SK-N-SH (cell line): ENCODE data around the gene SAMD14. TPM values are rescaled to one million over a fixed set of nuclear protein-coding genes. Genes with fewer than 3 reads are reported as not detected.
A peak's percentile ranks its signal among the peaks of the same experiment; 100 is the strongest.

Source experiments
- CTCF ChIA-PET: fragments of 300-600, 350-600 bp; formaldehyde crosslinking; extraction: SDS; loops from one replicate; lab custom pipeline; 2021; lab: Yijun Ruan, JAX
- POLR2A ChIA-PET: fragments of 350-600 bp; sonication (Branson Sonifier 250); formaldehyde crosslinking; extraction: SDS; loops from one replicate; lab custom pipeline; 2020; ENCODE audit warnings: antibody characterized with exemption, inconsistent platforms; lab: Yijun Ruan, JAX
- DNase-seq: peaks from one replicate; pipeline ENCODE4 v3.0.0; 2012
- H2AFZ ChIP-seq: fragments of 200-600 bp; sonication (generic); 2 replicates; pipeline ENCODE4 v1.8.1; 2016; ENCODE audit warnings: antibody characterized with exemption, mild to moderate bottlenecking, low read depth
- H3F3A ChIP-seq: fragments of 200-600 bp; sonication (generic); replicated peaks from 2 replicates; pipeline ENCODE3; 2016; ENCODE audit warnings: antibody characterized with exemption, mild to moderate bottlenecking; ENCODE audit not compliant: insufficient read depth
- H3K27ac ChIP-seq, 2 experiments: fragments of 200-500 bp in 1 of 2; fragments of 200-600 bp in 1 of 2; sonication (Bioruptor generic) in 1 of 2; sonication (generic), shearing (Covaris generic) in 1 of 2; 2 replicates each; pipeline versions ENCODE4 v1.5.1 to v1.6.1; 2014 to 2016; ENCODE audit warnings: low read depth in 2 of 2, inconsistent platforms in 1 of 2, low read length in 1 of 2, mild to moderate bottlenecking in 1 of 2, mixed read lengths in 1 of 2
- H3K27me3 ChIP-seq: fragments of 200-600 bp; sonication (generic), shearing (Covaris generic); 2 replicates; pipeline ENCODE4 v1.6.1; 2016; ENCODE audit warnings: mixed run types; ENCODE audit not compliant: insufficient read depth
- H3K36me3 ChIP-seq, 2 experiments: fragments of 200-500 bp in 1 of 2; fragments of 200-600 bp in 1 of 2; sonication (Bioruptor generic) in 1 of 2; sonication (generic) in 1 of 2; replicated peaks in 1 of 2; 2 replicates each; pipeline versions ENCODE3 to v1.5.1; 2014 to 2016; ENCODE audit warnings: low read length in 1 of 2, mild to moderate bottlenecking in 1 of 2; ENCODE audit not compliant: insufficient read depth in 2 of 2, control insufficient read depth in 1 of 2
- H3K4me1 ChIP-seq, 2 experiments: fragments of 200-500 bp in 1 of 2; fragments of 200-600 bp in 1 of 2; sonication (Bioruptor generic) in 1 of 2; sonication (generic), shearing (Covaris generic) in 1 of 2; 2 replicates each; pipeline versions ENCODE4 v1.5.1 to v1.6.1; 2014 to 2016; ENCODE audit warnings: low read depth in 1 of 2, low read length in 1 of 2, mixed run types in 1 of 2; ENCODE audit not compliant: insufficient read depth in 2 of 2, control insufficient read depth in 1 of 2
- H3K4me2 ChIP-seq: fragments of 200-600 bp; sonication (generic), shearing (Covaris generic); 2 replicates; pipeline ENCODE4 v1.6.1; 2017; ENCODE audit warnings: mixed run types
- H3K4me3 ChIP-seq, 2 experiments: fragments of 200-500 bp in 1 of 2; fragments of 200-600 bp in 1 of 2; sonication (Bioruptor generic) in 1 of 2; sonication (generic), shearing (Covaris generic) in 1 of 2; 2 replicates each; pipeline versions ENCODE4 v1.5.1 to v1.8.1; 2014 to 2016; ENCODE audit warnings: low read depth in 2 of 2, inconsistent platforms in 1 of 2, low read length in 1 of 2, mild to moderate bottlenecking in 1 of 2, mixed read lengths in 1 of 2, moderate library complexity in 1 of 2
- H3K79me2 ChIP-seq: fragments of 200-600 bp; sonication (generic); 2 replicates; pipeline ENCODE4 v1.8.1; 2017; ENCODE audit warnings: mild to moderate bottlenecking; ENCODE audit not compliant: insufficient read depth
- H3K9ac ChIP-seq: fragments of 200-600 bp; sonication (generic); 2 replicates; pipeline ENCODE4 v1.6.1; 2017; ENCODE audit warnings: mixed run types
- H3K9me2 ChIP-seq: fragments of 200-600 bp; sonication (generic); 2 replicates; pipeline ENCODE4 v1.6.1; 2017; ENCODE audit warnings: mixed run types
- H3K9me3 ChIP-seq: fragments of 200-600 bp; sonication (generic); 2 replicates; pipeline ENCODE4 v1.6.1; 2017; ENCODE audit warnings: mixed run types, mild to moderate bottlenecking, moderate library complexity
- H4K20me1 ChIP-seq: fragments of 200-600 bp; sonication (generic); 2 replicates; pipeline ENCODE4 v1.6.1; 2017; ENCODE audit warnings: mild to moderate bottlenecking, mixed run types; ENCODE audit not compliant: insufficient read depth
- CHD2 ChIP-seq: fragments of 150-350 bp; IDR thresholded peaks from 2 replicates; pipeline ENCODE4 v1.6.1; 2018; ENCODE audit warnings: low read length; ENCODE audit not compliant: partially characterized antibody
- ELF1 ChIP-seq: IDR thresholded peaks from 2 replicates; pipeline ENCODE4 v1.4.0; 2012
- EP300 ChIP-seq, 2 experiments: IDR thresholded peaks; 2 replicates each; pipeline versions ENCODE4 v1.4.0 to v1.6.1; 2012; ENCODE audit warnings: borderline replicate concordance in 1 of 2, low read depth in 1 of 2, low read length in 1 of 2
- EZH2phosphoT487 ChIP-seq: fragments of 200-600 bp; sonication (generic); IDR thresholded peaks from 2 replicates; pipeline ENCODE4 v1.6.1; 2017; ENCODE audit warnings: low read depth, mixed run types, mild to moderate bottlenecking, antibody characterized with exemption, moderate library complexity, borderline replicate concordance
- FOXM1 ChIP-seq: IDR thresholded peaks from 2 replicates; pipeline ENCODE4 v1.4.0; 2012; ENCODE audit warnings: low read depth, mild to moderate bottlenecking
- GABPA ChIP-seq: IDR thresholded peaks from 2 replicates; pipeline ENCODE4 v1.4.0; 2012; ENCODE audit warnings: low read depth, mild to moderate bottlenecking
- MAX ChIP-seq: IDR thresholded peaks from 2 replicates; pipeline ENCODE4 v1.4.0; 2012; ENCODE audit warnings: low read depth
- PBX3 ChIP-seq: IDR thresholded peaks from 2 replicates; pipeline ENCODE4; 2012
- SIN3A ChIP-seq: IDR thresholded peaks from 2 replicates; pipeline ENCODE4 v1.6.1; 2012; ENCODE audit warnings: low read depth, mild to moderate bottlenecking, low read length, moderate library complexity, borderline replicate concordance
- SMC3 ChIP-seq: IDR thresholded peaks from 2 replicates; pipeline ENCODE4 v1.6.1; 2012; ENCODE audit warnings: low read depth, low read length, improper control_type of control experiment
- TAF1 ChIP-seq: IDR thresholded peaks from 2 replicates; pipeline ENCODE4 v1.6.1; 2012; ENCODE audit warnings: low read depth, mild to moderate bottlenecking, low read length, moderate library complexity, borderline replicate concordance
- TCF12 ChIP-seq: IDR thresholded peaks from 2 replicates; pipeline ENCODE4 v1.4.0; 2012
- USF1 ChIP-seq: IDR thresholded peaks from 2 replicates; pipeline ENCODE4 v1.4.0; 2012; ENCODE audit warnings: low read depth, borderline replicate concordance
- YY1 ChIP-seq: IDR thresholded peaks from 2 replicates; pipeline ENCODE4 v1.4.0; 2012; ENCODE audit warnings: low read depth, mild to moderate bottlenecking
- ZBTB33 ChIP-seq: IDR thresholded peaks from 2 replicates; pipeline ENCODE4 v1.4.0; 2012; ENCODE audit warnings: low read depth, borderline replicate concordance
- WGBS: methylation state at CpG from one replicate; pipeline ENCODE4 v1.1.6; 2017; ENCODE audit warnings: low lambda C conversion rate; 5-methylcytosine and 5-hydroxymethylcytosine counted together
- polyA plus RNA-seq, 3 experiments: library from polyadenylated mRNA; depleted of rRNA; stranded (reverse); fragments of >200 nt; gene quantifications; 2 replicates each; pipeline ENCODE4 v1.2.3, GENCODE V29; 2012
- TF ChIP-seq, protein P1 (sequence below): fragments of 150-350 bp; IDR thresholded peaks from 2 replicates; pipeline ENCODE4 v1.6.1; 2017; ENCODE audit warnings: antibody characterized with exemption, low read length, low read depth, borderline replicate concordance

The SAMD14 gene
- polyA plus RNA-seq, 1 of the 3 experiments (the other 2 are of a cell fraction): 3.4 TPM

GRCh38 chr17:50174444-50174843 is 44.5 kb upstream of the SAMD14 start:
- H3K27ac ChIP-seq: peak overlapping the region in 1 of 2 experiments; percentile 90; a peak in 1 of 4 replicates
- TF ChIP-seq ZBTB33 (no peak), USF1 (no peak), ELF1 (no peak), CHD2 (no peak), SIN3A (no peak), EP300 (IDR thresholded peaks at IDR 0.05; ENCODE audit: borderline replicate concordance in 1 of 2, low read depth in 1 of 2, low read length in 1 of 2) (no peak), PBX3 (no peak), YY1 (no peak)
- CTCF ChIA-PET: interaction anchor here (1.3 to 17.0 kb wide), 7 partner anchors 9 to 124 kb away, joined by 4 to 517 read pairs (median 33); partner anchors contain the start of genes COL1A1 and TMEM92
- H2AFZ ChIP-seq: no peak overlapping the region
- no peak overlapping the region for H3K4me2 ChIP-seq
- H4K20me1 ChIP-seq: no peaks in the 10 kb centered on the region
- DNase-seq: no peak
- no peaks in the 10 kb centered on the region for H3K9me2 ChIP-seq
- H3K27me3 ChIP-seq: no peaks in the 10 kb centered on the region
- H3K4me1 ChIP-seq: peaks cover 33 to 55% of the 10 kb centered on the region in 2 experiments
- H3K79me2 ChIP-seq: no peaks in the 10 kb centered on the region
- 77% methylated on average over 6 of the region's 6 CpGs for WGBS
- no peaks in the 10 kb centered on the region for H3K9me3 ChIP-seq
- H3K9ac ChIP-seq: no peak overlapping the region
- peaks cover 37% of the 10 kb centered on the region for H3F3A ChIP-seq
- POLR2A ChIA-PET: interaction anchor here (1.1 kb wide), 1 partner anchor 24 kb away, joined by 5 read pairs; the partner anchor contains the start of gene PPP1R9B
- no peaks in the 10 kb centered on the region for H3K36me3 ChIP-seq
- H3K4me3 ChIP-seq: no peak overlapping the region

DNA sequence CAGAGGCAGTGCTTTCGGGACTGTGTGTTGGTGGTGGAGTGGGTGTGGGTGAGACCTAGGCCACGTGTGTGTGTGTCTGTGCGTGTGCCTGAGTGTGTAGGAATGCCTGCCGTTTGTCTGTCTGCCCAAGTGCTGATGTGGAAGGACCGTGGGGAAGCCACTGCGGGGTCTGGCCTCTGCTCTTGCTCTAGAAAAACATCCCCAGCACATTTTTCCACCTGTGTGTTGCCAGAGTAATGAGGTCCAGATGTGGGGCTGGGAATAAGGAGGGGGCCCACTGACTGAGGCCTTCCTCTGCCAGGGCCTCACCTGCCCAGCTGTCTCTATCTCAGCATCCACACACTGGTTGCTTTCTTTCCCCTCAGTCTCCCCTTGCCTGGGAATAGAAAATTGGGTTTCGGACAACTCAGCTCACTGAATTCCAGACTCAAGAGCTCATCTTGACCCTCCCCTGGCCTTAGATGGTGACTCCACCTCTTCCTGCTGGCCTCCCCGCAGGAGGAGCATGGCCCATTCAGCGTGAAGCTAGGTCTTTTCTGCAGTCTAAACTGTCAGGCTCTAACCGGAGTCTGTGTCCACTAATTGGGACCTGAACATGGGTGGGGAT is 43.5 kb upstream of the SAMD14 start:
- Histone ChIP-seq H3K27ac (peak overlapping the region; percentile 84 to 90), H3K9me3 (no peaks in the 10 kb centered on the region), H3K4me1 (peaks cover 27 to 53% of the 10 kb centered on the region in 2 experiments), H3K4me3 (peak overlapping the region in 1 of 2 experiments; percentile 12; a peak in 1 of 4 replicates), H3K36me3 (no peaks in the 10 kb centered on the region), H3K9ac (peak overlapping the region; percentile 57), H3F3A (peaks cover 29% of the 10 kb centered on the region), H4K20me1 (no peaks in the 10 kb centered on the region), H3K4me2 (peak overlapping the region; percentile 62), H3K27me3 (no peaks in the 10 kb centered on the region), H3K79me2 (no peaks in the 10 kb centered on the region), H3K9me2 (no peaks in the 10 kb centered on the region), H2AFZ (peak overlapping the region; percentile 38; the same call in 1 of the 2 replicates)
- ChIA-PET CTCF (interaction anchor here (0.8 to 17.0 kb wide), 15 partner anchors 8 to 125 kb away, joined by 3 to 517 read pairs (median 5); partner anchors contain the start of genes COL1A1, SGCA and TMEM92), POLR2A (no interaction called here)
- 44% methylated on average over 10 of the region's 10 CpGs for WGBS
- TF ChIP-seq FOXM1 (no peak), TAF1 (0 out of 2 replicates have a peak, but pooled peaks have one; percentile 26), PBX3 (no peak), TCF12 (peak; percentile 90), SMC3 (no peak), GABPA (0 out of 2 replicates have a peak, but pooled peaks have one; percentile 16), USF1 (no peak), MAX (peak; percentile 95), EZH2phosphoT487 (no peak)
- TF ChIP-seq, protein P1, sequence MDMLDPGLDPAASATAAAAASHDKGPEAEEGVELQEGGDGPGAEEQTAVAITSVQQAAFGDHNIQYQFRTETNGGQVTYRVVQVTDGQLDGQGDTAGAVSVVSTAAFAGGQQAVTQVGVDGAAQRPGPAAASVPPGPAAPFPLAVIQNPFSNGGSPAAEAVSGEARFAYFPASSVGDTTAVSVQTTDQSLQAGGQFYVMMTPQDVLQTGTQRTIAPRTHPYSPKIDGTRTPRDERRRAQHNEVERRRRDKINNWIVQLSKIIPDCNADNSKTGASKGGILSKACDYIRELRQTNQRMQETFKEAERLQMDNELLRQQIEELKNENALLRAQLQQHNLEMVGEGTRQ: no peak
- DNase-seq: peak; percentile 72
